ENCODE data around the gene ZSCAN26.

ZSCAN26 gene

GRCh38 chr6:28266962-28267694, at the start of gene ZSCAN26:
Gene ZSCAN26, plus strand, starts transcription at chr6:28267143. Its CDS starts 4,777 bp downstream, at chr6:28271920.
- DNase-seq, result peak; percentile 3 to 63

- DNase-seq, result no peak
Observed at GRCh38 chr6:28217890-28218289, 49.1 kb upstream of the ZSCAN26 start.

- no peak for DNase-seq
Observed at GRCh38 chr6:28218312-28219248, 48.4 kb upstream of the ZSCAN26 start.

GRCh38 chr6:28220257-28221133, 46.4 kb upstream of the ZSCAN26 start:
- no peak for DNase-seq

GRCh38 chr6:28224131-28225055, 42.5 kb upstream of the ZSCAN26 start:
- no peak for DNase-seq

- peak; percentile 33 to 57 for DNase-seq
Observed at GRCh38 chr6:28225056-28225834, 41.7 kb upstream of the ZSCAN26 start, which contains the start of gene ZSCAN9. Gene ZSCAN9, plus strand, starts transcription at chr6:28225275. Its CDS starts 1,810 bp downstream, at chr6:28227085.

- DNase-seq, result no peak
Observed at GRCh38 chr6:28226460-28226859, 40.5 kb upstream of the ZSCAN26 start.

GRCh38 chr6:28232785-28233184, 34.2 kb upstream of the ZSCAN26 start:
- no peak for DNase-seq

- no peak for DNase-seq
Observed at GRCh38 chr6:28235912-28236452, 31.0 kb upstream of the ZSCAN26 start.

- DNase-seq, result no peak
Observed at GRCh38 chr6:28239636-28240035, 27.3 kb upstream of the ZSCAN26 start.

GRCh38 chr6:28240471-28240870, 26.5 kb upstream of the ZSCAN26 start:
- DNase-seq, result no peak

GRCh38 chr6:28243946-28244345, 23.0 kb upstream of the ZSCAN26 start:
- no peak for DNase-seq

- no peak for DNase-seq
Observed at GRCh38 chr6:28245206-28245941, 21.6 kb upstream of the ZSCAN26 start.

- DNase-seq, result no peak
Observed at GRCh38 chr6:28248916-28249315, 18.0 kb upstream of the ZSCAN26 start.

GRCh38 chr6:28250747-28251146, 16.2 kb upstream of the ZSCAN26 start:
- no peak for DNase-seq

GRCh38 chr6:28251661-28252008, 15.3 kb upstream of the ZSCAN26 start:
- DNase-seq, result no peak

- DNase-seq, result peak in 1 of 2 experiments; percentile 68
Observed at GRCh38 chr6:28252009-28252975, 14.7 kb upstream of the ZSCAN26 start, which contains the start of gene ZKSCAN4. Gene ZKSCAN4, minus strand, starts transcription at chr6:28252269. Its CDS starts 289 bp downstream, at chr6:28251980.

GRCh38 chr6:28254121-28254519, 12.8 kb upstream of the ZSCAN26 start:
- no peak for DNase-seq

Data from cerebellar nuclear complex (tissue), 1 donor.